GM23338 (cell line): Measurements from ENCODE around the gene PCP2.

Experiments used
- CREB1 ChIP-seq: fragments of 250-450 bp; sonication (Bioruptor Pico); IDR thresholded peaks from 2 replicates; pipeline ENCODE4 v1.5.0; 2020; ENCODE audit warnings: low read depth, mild to moderate bottlenecking, moderate library complexity
- EZH2 ChIP-seq: fragments of 200-600 bp; sonication (generic); IDR thresholded peaks from one replicate; pipeline ENCODE4 v1.8.0; 2017; ENCODE audit warnings: antibody characterized with exemption, mild to moderate bottlenecking, low read depth; ENCODE audit not compliant: unreplicated experiment
- EZH2phosphoT487 ChIP-seq: fragments of 200-600 bp; sonication (generic); IDR thresholded peaks from one replicate; pipeline ENCODE4 v1.8.1; 2018; ENCODE audit warnings: antibody characterized with exemption; ENCODE audit not compliant: unreplicated experiment
- JUNB ChIP-seq: IDR thresholded peaks from one replicate; pipeline ENCODE4 v1.6.1; 2016; ENCODE audit warnings: antibody characterized with exemption; ENCODE audit not compliant: unreplicated experiment
- NANOG ChIP-seq: IDR thresholded peaks from 2 replicates; pipeline ENCODE4 v1.6.1; 2016; ENCODE audit warnings: antibody characterized with exemption, borderline replicate concordance
- POLR2AphosphoS5 ChIP-seq: IDR thresholded peaks from 2 replicates; pipeline ENCODE4 v1.6.1; 2016; ENCODE audit warnings: antibody characterized with exemption, low read depth
- STAT1 ChIP-seq: IDR thresholded peaks from one replicate; pipeline ENCODE4 v1.6.1; 2016; ENCODE audit warnings: antibody characterized with exemption; ENCODE audit not compliant: unreplicated experiment
- ZNF114 ChIP-seq: fragments of 250-450 bp; sonication (Bioruptor Pico); IDR thresholded peaks from 2 replicates; pipeline ENCODE4 v1.5.0; 2020; ENCODE audit warnings: mild to moderate bottlenecking, moderate library complexity
- ZNF331 ChIP-seq: fragments of 250-450 bp; sonication (Bioruptor Pico); IDR thresholded peaks from 2 replicates; pipeline ENCODE4 v1.5.0; 2020; ENCODE audit warnings: low read depth, mild to moderate bottlenecking, moderate library complexity
- ZNF462 ChIP-seq: fragments of 250-450 bp; sonication (Bioruptor Pico); IDR thresholded peaks from 2 replicates; pipeline ENCODE4 v1.5.0; 2020; ENCODE audit warnings: mild to moderate bottlenecking, moderate library complexity
- TF ChIP-seq, protein P1 (sequence below), 2 experiments: fragments of 200-600 bp in 1 of 2; sonication (generic) in 1 of 2; conservative IDR thresholded peaks; 2 replicates each; pipeline versions ENCODE4 v1.5.1 to v1.6.1; 2016 to 2017; ENCODE audit warnings: antibody characterized with exemption in 2 of 2, low read depth in 2 of 2, mild to moderate bottlenecking in 2 of 2, moderate library complexity in 1 of 2
- TF ChIP-seq, protein P2 (sequence below): IDR thresholded peaks from one replicate; pipeline ENCODE4 v1.6.1; 2018; ENCODE audit warnings: antibody characterized with exemption; ENCODE audit not compliant: unreplicated experiment
- TF ChIP-seq, protein P3 (sequence below): IDR thresholded peaks from 2 replicates; pipeline ENCODE4 v1.6.1; 2016; ENCODE audit warnings: antibody characterized with exemption

DNA sequence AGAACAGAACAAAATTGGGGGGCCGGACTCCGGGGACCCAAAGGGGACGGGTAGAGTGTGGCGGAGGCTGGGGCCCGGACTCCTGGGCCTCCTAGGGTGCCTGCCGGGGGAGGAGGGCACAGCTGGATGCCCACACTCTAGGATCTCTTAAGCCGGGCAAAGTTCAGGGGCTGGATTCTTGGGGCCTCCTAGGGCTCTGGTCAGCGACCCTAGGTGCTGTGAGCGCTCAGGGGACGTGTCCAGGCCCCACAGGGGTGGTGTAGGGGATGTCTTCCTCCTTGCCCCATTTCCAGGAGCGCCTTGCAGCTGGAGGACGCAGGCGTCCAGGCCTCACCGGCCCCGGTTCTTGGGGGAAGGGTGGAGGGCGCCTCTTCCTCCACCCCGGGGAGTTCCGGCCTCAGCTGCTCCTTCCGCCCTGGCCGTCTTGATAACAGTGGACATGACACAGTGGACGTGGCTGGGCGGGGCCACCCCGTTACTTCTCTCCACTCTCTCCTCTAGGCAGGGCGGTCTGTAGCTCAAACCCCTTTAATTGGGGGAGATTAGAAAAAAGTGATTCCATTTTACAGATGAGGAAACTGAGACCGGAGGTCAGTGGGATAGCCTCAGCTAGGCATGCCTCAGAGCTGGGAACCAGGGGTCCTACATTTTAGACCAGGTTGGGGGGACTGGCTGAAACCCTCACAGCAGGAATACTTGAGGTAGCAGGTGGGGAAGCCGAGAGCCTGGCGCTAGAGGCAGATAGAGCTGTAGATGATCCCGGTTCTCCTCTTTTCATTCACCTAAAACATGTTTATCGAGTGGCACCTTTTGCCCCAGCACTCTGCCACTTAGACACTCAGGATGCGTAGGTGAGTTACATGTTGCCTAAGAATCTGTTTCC, 4.1 kb upstream of the PCP2 start:
- TF ChIP-seq, protein P1, sequence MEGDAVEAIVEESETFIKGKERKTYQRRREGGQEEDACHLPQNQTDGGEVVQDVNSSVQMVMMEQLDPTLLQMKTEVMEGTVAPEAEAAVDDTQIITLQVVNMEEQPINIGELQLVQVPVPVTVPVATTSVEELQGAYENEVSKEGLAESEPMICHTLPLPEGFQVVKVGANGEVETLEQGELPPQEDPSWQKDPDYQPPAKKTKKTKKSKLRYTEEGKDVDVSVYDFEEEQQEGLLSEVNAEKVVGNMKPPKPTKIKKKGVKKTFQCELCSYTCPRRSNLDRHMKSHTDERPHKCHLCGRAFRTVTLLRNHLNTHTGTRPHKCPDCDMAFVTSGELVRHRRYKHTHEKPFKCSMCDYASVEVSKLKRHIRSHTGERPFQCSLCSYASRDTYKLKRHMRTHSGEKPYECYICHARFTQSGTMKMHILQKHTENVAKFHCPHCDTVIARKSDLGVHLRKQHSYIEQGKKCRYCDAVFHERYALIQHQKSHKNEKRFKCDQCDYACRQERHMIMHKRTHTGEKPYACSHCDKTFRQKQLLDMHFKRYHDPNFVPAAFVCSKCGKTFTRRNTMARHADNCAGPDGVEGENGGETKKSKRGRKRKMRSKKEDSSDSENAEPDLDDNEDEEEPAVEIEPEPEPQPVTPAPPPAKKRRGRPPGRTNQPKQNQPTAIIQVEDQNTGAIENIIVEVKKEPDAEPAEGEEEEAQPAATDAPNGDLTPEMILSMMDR (conservative IDR thresholded peaks at IDR 0.05; ENCODE audit: low read depth in 2 of 2) = no peak
- TF ChIP-seq EZH2 (no peak), EZH2phosphoT487 (no peak), CREB1 (CRISPR knock-in tag) (no peak), STAT1 (no peak), POLR2AphosphoS5 (no peak), JUNB (no peak), ZNF114 (no peak), ZNF331 (CRISPR knock-in tag) (no peak), NANOG (no peak), ZNF462 (CRISPR knock-in tag) (no peak)
- TF ChIP-seq, protein P2, sequence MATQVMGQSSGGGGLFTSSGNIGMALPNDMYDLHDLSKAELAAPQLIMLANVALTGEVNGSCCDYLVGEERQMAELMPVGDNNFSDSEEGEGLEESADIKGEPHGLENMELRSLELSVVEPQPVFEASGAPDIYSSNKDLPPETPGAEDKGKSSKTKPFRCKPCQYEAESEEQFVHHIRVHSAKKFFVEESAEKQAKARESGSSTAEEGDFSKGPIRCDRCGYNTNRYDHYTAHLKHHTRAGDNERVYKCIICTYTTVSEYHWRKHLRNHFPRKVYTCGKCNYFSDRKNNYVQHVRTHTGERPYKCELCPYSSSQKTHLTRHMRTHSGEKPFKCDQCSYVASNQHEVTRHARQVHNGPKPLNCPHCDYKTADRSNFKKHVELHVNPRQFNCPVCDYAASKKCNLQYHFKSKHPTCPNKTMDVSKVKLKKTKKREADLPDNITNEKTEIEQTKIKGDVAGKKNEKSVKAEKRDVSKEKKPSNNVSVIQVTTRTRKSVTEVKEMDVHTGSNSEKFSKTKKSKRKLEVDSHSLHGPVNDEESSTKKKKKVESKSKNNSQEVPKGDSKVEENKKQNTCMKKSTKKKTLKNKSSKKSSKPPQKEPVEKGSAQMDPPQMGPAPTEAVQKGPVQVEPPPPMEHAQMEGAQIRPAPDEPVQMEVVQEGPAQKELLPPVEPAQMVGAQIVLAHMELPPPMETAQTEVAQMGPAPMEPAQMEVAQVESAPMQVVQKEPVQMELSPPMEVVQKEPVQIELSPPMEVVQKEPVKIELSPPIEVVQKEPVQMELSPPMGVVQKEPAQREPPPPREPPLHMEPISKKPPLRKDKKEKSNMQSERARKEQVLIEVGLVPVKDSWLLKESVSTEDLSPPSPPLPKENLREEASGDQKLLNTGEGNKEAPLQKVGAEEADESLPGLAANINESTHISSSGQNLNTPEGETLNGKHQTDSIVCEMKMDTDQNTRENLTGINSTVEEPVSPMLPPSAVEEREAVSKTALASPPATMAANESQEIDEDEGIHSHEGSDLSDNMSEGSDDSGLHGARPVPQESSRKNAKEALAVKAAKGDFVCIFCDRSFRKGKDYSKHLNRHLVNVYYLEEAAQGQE = no peak
- TF ChIP-seq, protein P3, sequence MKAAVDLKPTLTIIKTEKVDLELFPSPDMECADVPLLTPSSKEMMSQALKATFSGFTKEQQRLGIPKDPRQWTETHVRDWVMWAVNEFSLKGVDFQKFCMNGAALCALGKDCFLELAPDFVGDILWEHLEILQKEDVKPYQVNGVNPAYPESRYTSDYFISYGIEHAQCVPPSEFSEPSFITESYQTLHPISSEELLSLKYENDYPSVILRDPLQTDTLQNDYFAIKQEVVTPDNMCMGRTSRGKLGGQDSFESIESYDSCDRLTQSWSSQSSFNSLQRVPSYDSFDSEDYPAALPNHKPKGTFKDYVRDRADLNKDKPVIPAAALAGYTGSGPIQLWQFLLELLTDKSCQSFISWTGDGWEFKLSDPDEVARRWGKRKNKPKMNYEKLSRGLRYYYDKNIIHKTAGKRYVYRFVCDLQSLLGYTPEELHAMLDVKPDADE = no peak
